ENCODE data around the gene KDM7A. TPM values are rescaled to one million over a fixed set of nuclear protein-coding genes. Genes with fewer than 3 reads are reported as not detected.

KDM7A gene
- total and polyA plus RNA-seq, 2 of the 8 experiments (the other 6 are each of a cell fraction or from before 2014, with no cell fraction given), result 2.2 to 12.5 TPM

GRCh38 chr7:140070546-140070945, 106.2 kb downstream of the KDM7A start:
- Histone ChIP-seq H2BK5ac (ENCODE audit: low read depth, low read length) (no peak overlapping the region), H3K9me3 (ENCODE audit: insufficient read depth in 2 of 2, low read depth in 1 of 2, low read length in 1 of 2) (no peaks in the 10 kb centered on the region), H3K27me3 (replicated peaks in 1 of 4; ENCODE audit: control insufficient read depth in 3 of 4, extremely low read depth in 1 of 4, insufficient read depth in 3 of 4, low read length in 3 of 4) (0 out of 7 replicates have a peak, but pooled peaks cover 0 to 2% (median 0%) of the 10 kb centered on the region in 4 experiments), H3K9ac (replicated peaks in 1 of 4; ENCODE audit: extremely low read depth in 1 of 4, low read depth in 3 of 4, low read length in 3 of 4) (no peak overlapping the region), H2BK15ac (ENCODE audit: low read length) (no peak overlapping the region), H4K20me1 (replicated peaks in 1 of 2; ENCODE audit: control insufficient read depth in 1 of 2, insufficient read depth in 2 of 2, low read length in 2 of 2) (no peaks in the 10 kb centered on the region), H3K27ac (ENCODE audit: low read depth, low read length) (no peak overlapping the region), H3K4me1 (replicated peaks in 1 of 4; ENCODE audit: control insufficient read depth in 3 of 4, insufficient read depth in 4 of 4, low read length in 3 of 4) (no peaks in the 10 kb centered on the region), H3K79me2 (ENCODE audit: control insufficient read depth in 1 of 2, insufficient read depth in 2 of 2, low read length in 2 of 2) (no peaks in the 10 kb centered on the region), H3K23me2 (ENCODE audit: low read depth, low read length) (no peaks in the 10 kb centered on the region), H3K18ac (ENCODE audit: extremely low read depth, low read length) (no peak overlapping the region), H2BK12ac (ENCODE audit: low read depth, low read length) (no peak overlapping the region), H3K56ac (replicated peaks; ENCODE audit: insufficient read length, low read depth, low read length) (no peak overlapping the region), H4K5ac (ENCODE audit: insufficient read length, low read depth, low read length) (no peak overlapping the region), H3K4me2 (ENCODE audit: insufficient read depth in 1 of 2, low read depth in 2 of 2, low read length in 2 of 2) (no peak overlapping the region), H3K36me3 (ENCODE audit: control insufficient read depth in 2 of 4, insufficient read depth in 4 of 4, low read length in 3 of 4) (no peaks in the 10 kb centered on the region), H3K23ac (ENCODE audit: insufficient read length) (no peak overlapping the region), H2AK5ac (ENCODE audit: low read depth, low read length) (no peak overlapping the region), H2BK120ac (replicated peaks; ENCODE audit: low read depth, low read length) (no peak overlapping the region), H2AFZ (ENCODE audit: low read length) (no peak overlapping the region), H3K79me1 (ENCODE audit: low read depth, low read length) (no peaks in the 10 kb centered on the region), H3K4ac (replicated peaks; ENCODE audit: insufficient read length, low read depth, low read length) (no peak overlapping the region), H4K8ac (ENCODE audit: extremely low read depth, insufficient read depth, low read length) (no peak overlapping the region), H3K14ac (ENCODE audit: insufficient read length) (no peak overlapping the region), H2BK20ac (ENCODE audit: low read length) (no peak overlapping the region), H4K91ac (replicated peaks; ENCODE audit: insufficient read length, low read length) (no peak overlapping the region), H3K4me3 (ENCODE audit: extremely low read depth in 1 of 4, insufficient read depth in 2 of 4, low read depth in 3 of 4, low read length in 4 of 4) (no peak overlapping the region)
- FAIRE-seq (no peak), DNase-seq (ENCODE audit: low read depth in 1 of 2, low spot score in 2 of 2) (no peak)
- ChIA-PET POLR2A (ENCODE audit: partially characterized antibody) (no interaction called here), CTCF (ENCODE audit: partially characterized antibody) (interaction anchor here (0.7 to 1.9 kb wide), 5 partner anchors 9 to 468 kb away, joined by 3 to 7 read pairs (median 3); no protein-coding TSS in a partner anchor)
- TF ChIP-seq FOSL1 (IDR thresholded peaks at IDR 0.05; ENCODE audit: insufficient read depth, low read depth, low read length) (no peak), KDM5A (IDR thresholded peaks at IDR 0.05; ENCODE audit: low read length) (no peak), SIX5 (IDR thresholded peaks at IDR 0.05; ENCODE audit: low read depth, low read length) (no peak), KDM4A (IDR thresholded peaks at IDR 0.05; ENCODE audit: low read depth, low read length, severe bottlenecking) (no peak), RBBP5 (IDR thresholded peaks at IDR 0.05; ENCODE audit: borderline replicate concordance, low read depth, low read length) (no peak), CEBPB (IDR thresholded peaks at IDR 0.05; ENCODE audit: low read depth, low read length) (no peak), GTF2F1 (IDR thresholded peaks at IDR 0.05; ENCODE audit: borderline replicate concordance, low read depth, low read length) (no peak), CTBP2 (IDR thresholded peaks at IDR 0.05; ENCODE audit: borderline replicate concordance, insufficient read depth, insufficient read length, low read length) (no peak), BRCA1 (IDR thresholded peaks at IDR 0.05; ENCODE audit: low read depth, low read length) (no peak), RFX5 (IDR thresholded peaks at IDR 0.05; ENCODE audit: borderline replicate concordance, low read depth, low read length) (no peak), SIN3A (conservative IDR thresholded peaks at IDR 0.05 in 1 of 2, IDR thresholded peaks at IDR 0.05 in 1 of 2; ENCODE audit: low read depth in 1 of 2, low read length in 2 of 2) (no peak), TAF7 (optimal IDR thresholded peaks at IDR 0.05; ENCODE audit: borderline replicate concordance, low read depth, low read length) (no peak), CHD2 (IDR thresholded peaks at IDR 0.05; ENCODE audit: low read length) (no peak), BACH1 (IDR thresholded peaks at IDR 0.05; ENCODE audit: low read length) (no peak), CHD1 (IDR thresholded peaks at IDR 0.05; ENCODE audit: low read depth, low read length) (no peak), TEAD4 (IDR thresholded peaks at IDR 0.05; ENCODE audit: low read depth, low read length) (no peak)
